ENCODE results near the gene UGT2B10.

UGT2B10 gene

GRCh38 chr4:68871809-68872642 is 56.2 kb downstream of the UGT2B10 start:
- DNase-seq (ENCODE audit: low spot score), result no peak

GRCh38 chr4:68872643-68873502 is 57.1 kb downstream of the UGT2B10 start:
- DNase-seq (ENCODE audit: low spot score), result no peak

- DNase-seq (ENCODE audit: low spot score), result no peak
Observed at GRCh38 chr4:68874507-68874906, 58.7 kb downstream of the UGT2B10 start.

GRCh38 chr4:68877555-68877954 is 61.8 kb downstream of the UGT2B10 start:
- DNase-seq (ENCODE audit: low spot score), result no peak

- no peak for DNase-seq (ENCODE audit: low spot score)
Observed at GRCh38 chr4:68878048-68878447, 62.3 kb downstream of the UGT2B10 start.

All from NAMALWA (cell line).